ENCODE measurements around the gene LRRC71.

LRRC71 gene

GRCh38 chr1:156892190-156893047 is 28.0 kb upstream of the LRRC71 start:
- peak; percentile 76 for DNase-seq (ENCODE audit: low read depth)

DNA sequence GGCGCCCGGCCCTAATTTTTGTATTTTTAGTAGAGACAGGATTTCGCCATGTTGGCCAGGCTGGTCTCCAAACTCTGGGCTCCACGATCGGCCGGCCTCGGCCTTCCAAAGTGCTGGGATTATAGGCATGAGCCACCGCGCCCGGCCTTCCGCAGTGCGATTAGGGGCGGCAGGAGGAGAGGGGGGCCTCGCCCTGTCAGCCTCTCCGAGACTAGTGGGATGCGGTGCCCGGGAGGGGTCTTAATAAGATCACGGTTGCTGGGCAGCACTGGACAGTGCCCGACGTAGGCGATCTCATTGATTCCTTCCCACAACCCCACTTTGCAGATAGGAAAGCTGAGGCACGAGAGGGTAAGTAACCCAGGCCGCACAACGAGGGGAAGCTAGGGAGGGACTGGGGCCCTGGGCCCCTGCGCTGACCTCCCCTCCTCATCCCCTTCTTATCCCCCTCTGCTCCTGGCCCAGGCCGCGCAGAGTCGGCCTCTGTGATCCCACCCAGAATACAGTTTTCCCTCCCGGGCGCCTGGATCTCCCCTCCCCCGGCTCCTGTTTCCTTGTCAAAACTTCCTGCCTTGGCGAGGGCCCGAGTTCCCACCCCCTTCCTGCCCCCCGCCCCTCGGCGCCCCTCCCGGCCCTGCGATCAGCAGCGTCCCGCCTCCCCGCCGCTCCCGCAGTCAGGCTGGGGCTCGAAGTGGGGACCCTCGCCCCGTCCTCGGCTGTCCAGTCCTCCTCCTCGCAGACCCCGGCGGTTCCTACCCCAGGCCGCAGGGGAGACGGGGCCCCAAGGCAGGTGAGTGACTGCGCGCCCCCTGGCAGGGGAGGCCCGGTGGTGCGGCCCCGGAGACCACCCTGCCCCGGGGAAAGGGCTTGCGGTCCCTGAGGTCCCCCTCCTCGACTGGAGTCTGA is 27.1 kb upstream of the LRRC71 start, which contains the start of gene PEAR1:
TSS of gene PEAR1 (plus strand) at position 671 of the 906 bp plus-strand sequence. CDS start 10,209 bp downstream, outside the sequence.
- no peak for DNase-seq (ENCODE audit: low read depth)

- DNase-seq (ENCODE audit: low read depth), result no peak
Observed at GRCh38 chr1:156894001-156894400, 26.4 kb upstream of the LRRC71 start.

DNA sequence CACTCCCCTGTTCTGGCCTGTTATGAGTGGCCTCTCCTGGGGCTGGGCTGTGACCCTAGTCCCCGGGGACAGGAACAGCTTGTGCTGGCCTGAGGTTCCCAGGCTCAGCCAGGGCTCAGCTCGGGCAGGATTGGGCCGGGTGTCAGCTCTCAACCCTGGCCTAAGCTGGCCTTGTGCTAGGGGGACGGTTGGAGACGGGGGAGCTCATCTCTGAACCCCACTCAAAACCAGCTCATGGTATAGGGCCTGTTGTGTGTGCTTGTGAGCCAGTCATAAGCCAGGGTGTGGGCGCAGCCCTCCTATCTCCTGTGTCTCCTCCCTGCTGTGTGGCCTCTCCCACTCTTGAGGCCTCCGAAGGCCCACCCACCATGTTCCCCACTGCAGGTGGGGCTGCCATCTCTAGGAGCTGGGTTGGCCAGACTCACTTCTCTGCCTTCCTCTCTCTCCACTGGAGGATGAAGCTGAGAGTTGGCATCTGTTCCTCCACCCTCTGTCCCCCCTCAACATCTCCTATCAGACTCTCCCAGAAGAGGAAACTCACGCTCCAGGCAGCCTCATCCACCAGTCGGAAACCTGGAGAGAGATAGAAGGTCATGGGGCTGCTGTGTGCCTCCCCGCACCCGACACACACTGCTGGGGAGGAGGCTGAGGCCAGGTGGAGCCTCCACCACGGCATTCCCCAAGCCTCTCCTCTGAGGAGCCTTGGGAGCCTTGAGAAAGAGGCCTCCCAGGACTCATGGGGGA is 25.5 kb upstream of the LRRC71 start:
- no peak for DNase-seq (ENCODE audit: low read depth)

DNA sequence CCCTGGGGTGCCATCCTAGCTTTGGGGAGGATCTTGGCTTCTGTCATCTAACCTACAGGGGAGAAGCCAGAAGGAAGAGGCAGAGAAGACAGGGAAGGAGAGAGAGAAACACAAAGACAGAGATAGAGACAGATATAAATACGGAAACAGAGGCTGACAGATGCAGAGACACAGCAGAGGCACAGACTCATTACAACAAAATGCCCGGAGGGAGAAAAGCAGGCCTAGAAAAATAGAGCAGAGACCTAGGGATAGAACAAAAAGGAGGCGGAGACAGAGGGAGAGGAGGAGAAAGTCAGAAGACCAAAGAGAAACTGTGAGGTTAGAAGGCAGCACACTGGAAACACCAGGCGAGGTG is 25.0 kb upstream of the LRRC71 start:
- no peak for DNase-seq (ENCODE audit: low read depth)

DNA sequence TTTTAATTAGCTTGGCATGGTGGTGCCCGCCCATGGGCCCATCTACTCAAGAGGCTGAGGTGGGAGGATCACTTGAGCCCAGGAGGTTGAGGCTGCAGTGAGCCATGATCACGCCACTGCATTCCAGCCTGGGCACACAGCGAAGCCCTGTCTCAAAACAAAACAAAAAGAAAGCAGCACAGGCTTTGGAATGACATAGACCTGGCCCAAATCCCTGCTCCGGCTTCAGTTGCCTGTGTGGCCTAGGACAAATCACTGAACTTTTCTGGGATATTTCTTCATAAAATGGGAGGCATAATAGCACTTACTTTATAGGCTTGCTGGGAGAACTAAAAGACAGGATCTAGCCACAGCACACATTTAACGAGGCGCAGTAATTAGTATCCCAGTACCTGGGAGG is 24.5 kb upstream of the LRRC71 start:
- no peak for DNase-seq (ENCODE audit: low read depth)

GRCh38 chr1:156896490-156897033 is 23.9 kb upstream of the LRRC71 start:
- DNase-seq (ENCODE audit: low read depth), result no peak

GRCh38 chr1:156897078-156897825 is 23.2 kb upstream of the LRRC71 start:
- no peak for DNase-seq (ENCODE audit: low read depth)

DNA sequence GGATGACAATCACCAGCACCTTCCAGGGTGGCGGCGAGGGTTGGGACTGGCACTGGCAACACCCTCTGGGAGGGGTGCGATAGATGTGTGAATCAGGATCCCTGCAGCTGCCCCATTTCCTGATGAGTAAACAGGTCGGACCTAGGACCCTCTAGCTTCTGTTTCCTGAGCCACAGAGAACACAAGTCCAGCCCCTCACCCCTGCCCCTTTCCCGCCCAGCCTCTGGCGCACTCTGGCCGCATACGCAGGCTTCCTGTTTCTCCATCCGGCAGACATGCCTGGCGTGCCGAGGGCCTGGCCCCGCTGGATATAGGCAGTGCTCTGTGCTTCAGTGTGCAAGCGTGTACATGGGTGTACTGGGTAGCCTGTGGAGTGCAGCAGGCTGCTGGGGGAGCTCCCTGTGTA is 22.3 kb upstream of the LRRC71 start:
- DNase-seq (ENCODE audit: low read depth), result no peak

- no peak for DNase-seq (ENCODE audit: low read depth)
Observed at GRCh38 chr1:156898971-156899664, 21.3 kb upstream of the LRRC71 start.

DNA sequence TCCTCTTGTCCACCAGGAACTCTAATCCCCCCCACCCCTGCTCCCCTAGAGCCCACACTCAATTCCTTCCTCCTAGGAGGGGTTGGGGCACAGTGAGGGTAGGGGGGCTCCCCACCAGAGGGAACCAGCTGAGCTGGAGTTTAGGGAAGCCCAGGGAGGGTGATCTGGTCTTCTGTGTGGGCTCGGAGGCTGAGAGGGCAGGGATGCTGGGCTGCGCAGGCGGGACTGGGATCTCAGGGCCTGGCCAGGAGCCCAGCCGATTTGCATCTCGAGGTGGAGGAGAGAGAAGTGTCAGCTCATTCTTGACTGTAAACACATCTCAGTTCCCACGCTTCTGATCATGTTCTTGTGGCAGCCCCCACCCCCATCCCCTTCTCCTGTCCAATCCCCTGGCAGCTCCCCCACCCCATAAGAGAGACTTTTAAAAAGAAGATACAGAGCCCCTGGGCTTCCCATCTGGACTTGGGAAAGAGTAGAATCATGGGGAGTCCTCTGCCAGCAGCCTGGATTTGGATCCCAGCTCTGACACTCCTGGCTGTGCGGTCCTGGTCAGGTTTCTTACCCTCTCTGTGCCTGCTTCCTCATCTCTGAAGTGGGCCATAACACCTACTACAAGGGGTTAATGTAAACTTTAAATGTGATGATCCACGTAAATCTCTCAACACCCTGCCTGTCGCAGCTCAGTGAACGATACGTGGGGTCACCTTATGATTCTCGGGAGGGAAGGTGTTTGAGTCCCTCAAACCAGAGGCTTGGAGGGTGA is 20.3 kb upstream of the LRRC71 start:
- no peak for DNase-seq (ENCODE audit: low read depth)

GRCh38 chr1:156900896-156901589 is 19.4 kb upstream of the LRRC71 start:
- DNase-seq (ENCODE audit: low read depth), result no peak

- no peak for DNase-seq (ENCODE audit: low read depth)
Observed at GRCh38 chr1:156901590-156901900, 18.9 kb upstream of the LRRC71 start.

GRCh38 chr1:156901966-156902915 is 18.2 kb upstream of the LRRC71 start:
- DNase-seq (ENCODE audit: low read depth), result no peak

- no peak for DNase-seq (ENCODE audit: low read depth)
Observed at GRCh38 chr1:156903328-156904091, 16.9 kb upstream of the LRRC71 start.

DNA sequence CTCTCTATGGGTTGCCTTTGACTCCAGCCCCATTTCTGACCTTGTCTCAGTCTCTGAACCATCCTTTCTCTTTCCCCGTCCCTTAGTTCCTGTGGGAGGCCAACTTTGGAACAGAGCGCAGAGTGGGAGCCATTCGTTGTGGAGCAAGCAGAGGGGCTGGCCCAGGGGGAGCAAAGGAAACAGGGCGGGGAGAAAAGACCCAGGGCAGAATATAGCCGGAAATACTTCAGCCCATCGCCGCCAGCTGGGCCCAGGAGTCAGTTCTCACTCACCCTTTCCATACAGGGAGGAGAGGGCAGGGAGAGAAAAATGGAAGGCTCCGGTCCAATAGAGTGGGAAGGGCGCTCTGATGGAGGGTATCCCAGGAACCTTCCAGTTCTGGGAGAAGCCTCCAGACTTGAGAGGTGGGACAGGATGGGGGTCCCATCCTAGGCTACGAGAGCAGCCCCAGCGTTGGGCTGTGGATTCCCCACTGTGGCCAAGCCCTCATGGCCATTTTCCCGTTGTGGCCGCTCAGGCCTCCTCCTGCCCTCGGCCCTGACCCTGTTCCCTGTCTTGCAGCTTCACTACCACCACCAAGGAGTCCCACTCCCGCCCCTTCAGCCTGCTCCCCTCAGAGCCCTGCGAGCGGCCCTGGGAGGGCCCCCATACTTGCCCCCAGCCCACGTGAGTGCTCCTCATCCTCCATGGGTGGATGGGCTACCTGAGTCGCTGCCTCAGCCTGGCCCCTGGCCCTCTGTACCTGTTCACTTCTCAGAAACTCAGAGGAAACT is 16.1 kb upstream of the LRRC71 start:
- no peak for DNase-seq (ENCODE audit: low read depth)

DNA sequence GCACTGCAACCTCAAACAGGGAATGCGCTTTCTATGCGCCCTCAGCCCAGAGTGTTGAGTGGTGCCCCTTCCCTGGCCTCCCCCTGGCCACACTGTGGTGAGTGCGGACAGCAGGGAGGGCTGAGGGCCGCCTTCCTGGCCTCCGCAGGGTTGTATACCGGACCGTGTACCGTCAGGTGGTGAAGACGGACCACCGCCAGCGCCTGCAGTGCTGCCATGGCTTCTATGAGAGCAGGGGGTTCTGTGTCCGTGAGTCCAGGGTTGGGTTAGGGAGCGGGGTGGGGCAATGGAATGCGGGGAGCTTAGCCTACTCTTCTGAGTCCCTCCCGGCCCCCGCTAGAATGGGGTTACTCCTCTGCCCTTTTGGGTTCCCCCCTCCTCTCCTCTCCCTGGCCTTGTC is 15.3 kb upstream of the LRRC71 start:
- no peak for DNase-seq (ENCODE audit: low read depth)
